Erythroblast (primary cell): ENCODE measurements around the gene ZNF135.

Experiments used
- DNase-seq, 2 experiments: peaks; one replicate each; lab custom pipeline; 2025; lab: John Stamatoyannopoulos, UW
- GATA1 ChIP-seq: IDR thresholded peaks from 2 replicates; pipeline ENCODE4 v1.6.1; 2011; ENCODE audit warnings: low read depth, mild to moderate bottlenecking, control low read depth, low read length, moderate library complexity
- POLR2A ChIP-seq: IDR thresholded peaks from 2 replicates; pipeline ENCODE4 v1.6.1; 2011; ENCODE audit warnings: mild to moderate bottlenecking, low read length

ZNF135 gene

GRCh38 chr19:58038688-58039204 is 20.3 kb upstream of the ZNF135 start:
- DNase-seq = no peak
- no peak for TF ChIP-seq GATA1
- TF ChIP-seq POLR2A = no peak

GRCh38 chr19:58040751-58041525 is 18.1 kb upstream of the ZNF135 start:
- DNase-seq = no peak

GRCh38 chr19:58042495-58043340 is 16.4 kb upstream of the ZNF135 start:
- no peak for DNase-seq
- TF ChIP-seq GATA1 = no peak
- no peak for TF ChIP-seq POLR2A

More at GRCh38 chr19:58040751-58041525, 18.1 kb upstream of the ZNF135 start:
- TF ChIP-seq POLR2A (no peak), GATA1 (no peak)

DNA sequence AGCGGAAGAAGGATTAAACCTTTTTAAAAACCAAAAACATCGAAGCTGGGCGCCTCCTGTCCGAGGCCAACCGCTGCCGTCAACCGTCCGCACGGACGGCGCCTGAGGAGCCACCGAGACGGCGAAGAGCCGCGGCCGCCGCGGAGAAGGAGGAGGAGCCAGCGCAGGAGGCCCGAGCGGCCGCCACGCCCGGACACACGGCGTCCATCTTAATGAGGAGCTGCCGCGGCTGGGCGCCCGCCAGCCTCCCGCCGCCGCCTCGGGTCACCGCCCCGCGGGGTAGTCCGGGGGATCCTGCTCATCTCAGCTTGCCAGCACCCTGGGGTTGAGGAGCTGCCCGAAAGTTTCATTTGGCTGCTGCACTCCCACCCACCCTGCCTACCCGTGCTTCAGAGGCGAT is 14.7 kb upstream of the ZNF135 start:
- no peak for DNase-seq
- TF ChIP-seq POLR2A (no peak), GATA1 (no peak)

DNA sequence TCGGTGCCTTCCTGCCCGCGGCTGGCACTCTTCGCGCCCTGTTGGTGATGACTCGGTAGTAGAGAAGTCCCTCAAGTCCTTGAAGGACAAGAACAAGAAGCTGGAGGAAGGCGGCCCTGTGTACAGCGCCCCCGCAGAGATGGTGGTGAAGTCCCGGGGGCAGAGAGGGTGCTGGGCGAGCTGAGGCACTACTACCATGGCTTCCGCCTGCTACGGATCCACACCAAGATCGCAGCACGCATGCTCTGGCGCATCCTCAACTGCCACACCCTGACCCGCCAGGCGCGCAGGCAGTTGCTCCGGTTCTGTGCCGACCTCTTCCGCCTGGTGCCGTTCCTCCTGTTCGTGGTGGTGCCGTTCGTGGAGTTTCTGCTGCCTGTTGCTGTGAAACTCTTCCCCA is 14.2 kb upstream of the ZNF135 start:
- TF ChIP-seq GATA1 (no peak), POLR2A (no peak)
- no peak for DNase-seq

DNA sequence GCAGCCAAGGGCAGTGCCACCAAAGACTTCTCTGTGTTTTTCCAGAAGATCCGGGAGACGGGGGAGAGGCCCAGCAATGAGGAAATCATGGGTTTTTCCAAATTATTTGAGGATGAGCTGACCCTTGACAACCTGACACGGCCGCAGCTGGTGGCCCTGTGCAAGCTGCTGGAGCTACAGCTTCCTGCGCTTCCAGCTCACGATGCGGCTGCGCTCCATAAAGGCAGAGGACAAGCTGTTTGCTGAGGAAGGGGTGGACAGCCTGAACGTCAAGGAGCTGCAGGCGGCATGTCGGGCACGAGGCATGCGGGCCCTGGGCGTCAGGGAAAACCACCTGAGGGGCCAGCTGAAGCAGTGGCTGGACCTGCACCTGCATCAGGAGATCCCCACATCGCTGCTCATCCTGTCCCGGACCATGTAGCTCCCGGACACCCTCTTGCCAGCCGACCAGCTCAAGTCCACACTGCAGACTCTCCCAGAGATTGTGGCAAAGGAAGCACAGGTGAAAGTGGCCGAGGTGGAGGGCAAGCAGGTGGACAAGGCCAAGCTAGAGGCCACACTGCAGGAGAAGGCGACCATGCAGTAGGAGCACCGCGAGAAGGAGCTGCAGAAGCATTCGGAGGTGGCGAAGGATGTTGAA is 13.6 kb upstream of the ZNF135 start:
- no peak for DNase-seq
- TF ChIP-seq POLR2A = no peak
- no peak for TF ChIP-seq GATA1

DNA sequence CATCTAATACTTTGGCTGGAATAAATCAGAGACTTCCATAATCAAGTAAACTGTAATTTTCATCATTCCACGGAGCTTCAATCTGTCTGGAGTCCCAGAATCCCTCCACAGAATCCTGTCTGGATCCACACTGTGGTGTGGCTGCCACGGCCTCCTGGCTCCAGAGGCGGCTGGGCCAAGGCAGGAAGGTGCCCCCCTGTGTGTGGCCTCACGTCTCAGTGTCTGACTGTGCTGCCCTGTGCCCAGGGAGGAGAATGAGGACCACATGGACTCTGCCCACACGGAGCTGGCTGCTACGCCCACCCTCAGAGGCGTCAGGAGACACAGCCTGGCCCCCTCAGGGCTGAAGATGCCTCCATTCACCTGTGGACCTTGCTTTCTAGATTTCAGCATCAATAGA is 12.2 kb upstream of the ZNF135 start:
- no peak for TF ChIP-seq POLR2A
- TF ChIP-seq GATA1 = no peak
- no peak for DNase-seq

- DNase-seq = no peak
- no peak for TF ChIP-seq POLR2A
- no peak for TF ChIP-seq GATA1
Measured at GRCh38 chr19:58047672-58048071, 11.4 kb upstream of the ZNF135 start.

DNA sequence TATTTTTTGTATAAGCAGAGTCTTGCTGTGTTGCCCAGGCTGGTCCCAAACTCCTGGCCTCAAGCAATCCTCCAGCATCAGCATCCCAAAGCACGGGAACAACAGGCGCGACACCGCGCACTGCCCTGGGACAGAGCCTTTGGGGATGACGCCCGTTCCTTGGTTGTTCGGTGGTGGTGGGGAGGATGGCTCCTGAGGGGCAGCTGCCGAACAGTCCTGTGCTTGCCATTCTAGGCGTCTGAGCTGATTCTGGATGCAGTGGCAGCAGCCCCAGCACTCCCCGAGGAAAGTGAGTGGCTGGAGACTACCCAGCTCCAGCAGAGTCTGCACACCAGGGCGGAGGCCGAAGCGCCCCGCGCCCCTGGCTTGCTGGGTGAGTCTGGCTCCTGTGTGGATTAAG is 6.8 kb upstream of the ZNF135 start:
- TF ChIP-seq POLR2A (no peak), GATA1 (no peak)
- no peak for DNase-seq

DNA sequence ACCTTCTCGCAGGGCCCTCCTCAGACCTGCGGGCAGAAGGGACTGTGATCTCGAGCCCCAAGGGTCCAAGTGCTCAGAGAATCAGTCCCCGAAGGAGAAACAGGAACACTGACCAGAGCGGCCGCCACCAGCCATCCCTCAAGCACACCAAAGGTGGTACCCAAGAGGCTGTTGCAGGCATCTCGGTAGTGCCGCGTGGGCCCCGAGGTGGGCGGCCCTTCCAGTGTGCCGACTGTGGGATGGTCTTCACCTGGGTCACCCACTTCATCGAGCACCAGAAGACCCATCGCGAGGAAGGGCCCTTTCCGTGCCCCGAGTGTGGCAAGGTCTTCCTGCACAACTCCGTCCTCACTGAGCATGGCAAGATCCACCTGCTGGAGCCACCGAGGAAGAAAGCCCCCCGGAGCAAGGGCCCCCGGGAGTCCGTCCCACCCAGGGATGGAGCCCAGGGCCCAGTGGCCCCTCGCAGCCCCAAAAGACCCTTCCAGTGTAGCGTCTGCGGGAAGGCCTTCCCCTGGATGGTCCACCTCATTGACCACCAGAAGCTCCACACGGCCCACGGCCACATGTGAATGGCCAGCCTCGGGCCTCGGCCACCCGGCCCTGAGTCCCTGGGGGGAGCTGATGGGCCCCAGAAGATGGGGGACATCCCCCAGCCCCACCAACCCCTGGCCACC is 5.5 kb upstream of the ZNF135 start:
- TF ChIP-seq POLR2A = no peak
- TF ChIP-seq GATA1 = no peak
- DNase-seq = no peak

DNA sequence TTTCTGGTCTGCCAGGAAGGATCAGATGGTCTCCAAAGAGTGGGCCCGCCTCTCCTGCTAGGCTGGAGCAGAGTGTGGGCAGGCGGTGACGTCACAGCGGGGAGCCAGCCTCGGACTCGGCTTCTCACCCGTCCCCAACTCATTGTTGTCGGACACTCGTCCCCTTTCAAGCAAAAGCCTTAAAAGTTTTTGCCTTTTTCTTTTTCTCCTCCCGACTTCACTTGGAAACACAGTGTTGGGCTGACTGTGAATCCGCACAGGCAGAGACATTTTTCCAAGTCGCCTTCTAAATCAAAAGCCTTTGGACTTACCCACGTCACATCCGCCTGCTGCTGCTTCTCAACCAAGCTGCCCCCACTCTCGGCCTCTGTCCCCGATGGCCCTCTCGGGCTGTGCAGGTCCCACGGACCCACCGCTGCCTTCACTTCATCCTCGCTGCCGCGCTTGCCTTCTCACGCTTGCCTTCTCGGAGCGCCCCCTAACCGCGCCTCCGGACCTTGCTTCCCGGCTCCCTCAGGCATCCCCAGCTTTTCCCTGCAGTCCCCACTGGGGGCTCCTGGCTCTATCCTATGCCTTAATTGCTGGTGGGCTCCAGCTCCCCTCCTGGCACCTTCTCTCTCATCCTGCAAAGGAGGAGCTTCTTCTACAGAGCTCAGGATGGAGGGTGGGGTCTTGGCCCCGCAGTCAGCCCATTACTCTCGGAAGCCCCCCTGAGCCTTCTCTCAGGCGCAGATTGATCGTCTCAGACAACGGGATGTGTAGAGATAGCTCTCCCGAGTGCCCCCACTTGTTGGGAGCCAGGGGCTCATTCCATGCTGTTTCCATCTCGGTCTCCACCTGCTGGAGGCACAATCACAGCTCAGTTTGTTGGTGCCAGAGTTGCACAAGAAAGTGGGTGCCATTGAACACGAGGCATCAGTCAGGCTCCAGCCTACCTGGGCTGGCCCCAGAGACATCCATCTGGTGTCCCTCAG is 3.9 kb upstream of the ZNF135 start:
- no peak for DNase-seq
- no peak for TF ChIP-seq GATA1
- TF ChIP-seq POLR2A = no peak

- no peak for DNase-seq
- no peak for TF ChIP-seq GATA1
- no peak for TF ChIP-seq POLR2A
Measured at GRCh38 chr19:58056261-58056660, 2.8 kb upstream of the ZNF135 start.

GRCh38 chr19:58056861-58057260 is 2.2 kb upstream of the ZNF135 start:
- no peak for DNase-seq
- no peak for TF ChIP-seq GATA1
- no peak for TF ChIP-seq POLR2A
